PC-9 (cell line): Measurements from ENCODE around the gene ARHGAP22. TPM values are rescaled to one million over a fixed set of nuclear protein-coding genes. Genes with fewer than 3 reads are reported as not detected.

Experiments
- BruUV-seq: library from RNA; stranded (reverse); fragments of 400-500 nt; replicated peaks from 2 replicates; lab custom pipeline; 2021; lab: Mats Ljungman, UMichigan
- CTCF ChIA-PET: fragments of 300-600 bp; sonication (Branson Sonifier 250); formaldehyde crosslinking; loops from one replicate; lab custom pipeline; 2022; ENCODE audit warnings: antibody characterized with exemption; lab: Charles Lee
- POLR2A ChIA-PET: fragments of 300-600 bp; sonication (Branson Sonifier 250); formaldehyde crosslinking; loops from one replicate; lab custom pipeline; 2022; ENCODE audit warnings: antibody characterized with exemption; ENCODE audit not compliant: unreplicated experiment; lab: Charles Lee
- DNase-seq, 2 experiments: peaks; one replicate each; pipeline versions ENCODE4 v3.0.0 to v3.0.0-alpha.2; 2015 to 2022; ENCODE audit warnings: mixed read lengths in 1 of 2
- H2AFZ ChIP-seq: fragments of 200-600 bp; sonication (generic); 2 replicates; pipeline ENCODE4 v1.8.1; 2017; ENCODE audit warnings: antibody characterized with exemption
- H3F3A ChIP-seq: fragments of 200-600 bp; sonication (generic); 2 replicates; pipeline ENCODE4 v1.8.1; 2017; ENCODE audit warnings: antibody characterized with exemption, mild to moderate bottlenecking, low read depth; ENCODE audit not compliant: insufficient read depth
- H3K27ac ChIP-seq: fragments of 200-600 bp; sonication (generic); 2 replicates; pipeline ENCODE4 v1.6.1; 2016; ENCODE audit warnings: mixed run types
- H3K27me3 ChIP-seq: fragments of 200-600 bp; sonication (generic); 2 replicates; pipeline ENCODE4 v1.6.1; 2016; ENCODE audit warnings: low read depth, mixed run types; ENCODE audit not compliant: insufficient read depth
- H3K36me3 ChIP-seq: fragments of 200-600 bp; sonication (generic); 2 replicates; pipeline ENCODE4 v1.6.1; 2016; ENCODE audit warnings: low read depth, mixed run types
- H3K4me1 ChIP-seq: fragments of 200-600 bp; sonication (generic); replicated peaks from 2 replicates; pipeline ENCODE4 v1.6.1; 2016; ENCODE audit warnings: mixed run types; ENCODE audit not compliant: insufficient read depth
- H3K4me2 ChIP-seq: fragments of 200-600 bp; sonication (generic); 2 replicates; pipeline ENCODE4 v1.6.1; 2017; ENCODE audit warnings: mixed run types
- H3K4me3 ChIP-seq: fragments of 200-600 bp; sonication (generic); 2 replicates; pipeline ENCODE4 v1.6.1; 2016; ENCODE audit warnings: mixed run types
- H3K79me2 ChIP-seq: fragments of 200-600 bp; sonication (generic); 2 replicates; pipeline ENCODE4 v1.6.1; 2017; ENCODE audit warnings: low read depth, mixed run types
- H3K9me2 ChIP-seq: fragments of 200-600 bp; sonication (generic); 2 replicates; pipeline ENCODE4 v1.8.1; 2017; ENCODE audit warnings: mild to moderate bottlenecking; ENCODE audit not compliant: insufficient read depth
- H3K9me3 ChIP-seq: fragments of 200-600 bp; sonication (generic); 2 replicates; pipeline ENCODE4 v1.8.1; 2016; ENCODE audit warnings: low read depth; ENCODE audit not compliant: insufficient read depth
- H4K20me1 ChIP-seq: fragments of 200-600 bp; sonication (generic); 2 replicates; pipeline ENCODE4 v1.8.1; 2017; ENCODE audit not compliant: insufficient read depth
- CTCF ChIP-seq: fragments of 200-600 bp; sonication (generic); conservative IDR thresholded peaks from 2 replicates; pipeline ENCODE4 v1.6.1; 2017; ENCODE audit warnings: mixed run types, antibody characterized with exemption, mild to moderate bottlenecking, moderate library complexity
- EZH2 ChIP-seq: fragments of 200-600 bp; sonication (generic); IDR thresholded peaks from 2 replicates; pipeline ENCODE4 v1.8.0; 2017; ENCODE audit warnings: antibody characterized with exemption, low read depth
- intact Hi-C: fragments of 100-400 bp; cut with micrococcal nuclease; formaldehyde crosslinking; loops from one replicate; pipeline ENCODE4 v1.10.0; 2022; ENCODE audit not compliant: unreplicated experiment
- total RNA-seq: library from RNA; stranded (reverse); gene quantifications from 2 replicates; pipeline ENCODE4 v1.2.3, GENCODE V29; 2021

Gene ARHGAP22
- total RNA-seq, 1 experiment from 2014 or later: 4.0 TPM

DNA sequence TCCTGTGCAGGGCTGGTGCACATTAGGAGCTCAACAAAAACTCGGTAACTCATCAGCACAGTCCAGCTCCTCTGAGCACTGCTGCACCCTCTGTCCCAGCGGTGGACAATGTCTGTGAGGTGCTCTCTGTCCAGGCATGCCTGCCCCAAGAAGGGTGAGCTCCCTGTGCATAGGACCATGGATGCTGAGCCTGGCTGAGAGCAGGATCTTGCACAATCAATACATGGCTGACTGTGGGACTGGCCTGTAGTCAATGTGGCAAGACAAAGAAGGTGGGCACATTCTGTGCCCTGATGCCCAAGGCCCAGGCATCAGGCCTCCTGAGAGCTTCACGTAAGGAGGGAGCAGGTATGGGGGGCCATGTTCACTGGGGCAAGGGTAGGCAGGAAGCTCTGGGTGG lies 17.1 kb downstream of the ARHGAP22 start:
- H3K4me3 ChIP-seq: no peak overlapping the region
- POLR2A ChIA-PET: no interaction called here

DNA sequence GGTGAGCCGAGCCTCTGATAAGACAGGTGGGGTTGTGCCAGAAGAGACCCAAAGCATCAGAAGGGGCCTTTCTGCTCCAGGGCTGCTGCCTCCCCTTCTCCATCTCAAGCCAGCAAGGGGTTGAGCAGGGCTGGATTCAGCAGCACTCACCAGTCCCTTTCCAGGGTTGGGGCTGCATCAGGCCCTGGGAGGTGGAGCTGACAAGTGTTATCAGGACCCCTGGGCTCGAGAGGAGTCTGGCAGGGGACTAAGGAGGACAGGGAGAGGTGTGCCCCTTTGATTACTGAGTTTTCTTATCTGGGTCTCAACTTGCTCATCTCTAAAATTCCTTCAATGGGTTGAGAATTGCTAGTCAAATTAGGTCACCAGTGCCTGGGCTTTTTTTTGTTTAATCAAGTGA lies 17.8 kb downstream of the ARHGAP22 start:
- H3K4me3 ChIP-seq: no peak overlapping the region
- no peaks in the 10 kb centered on the region for H3F3A ChIP-seq
- TF ChIP-seq CTCF: no peak
- TF ChIP-seq EZH2: no peak
- no peak for DNase-seq
- no peaks in the 10 kb centered on the region for H3K4me1 ChIP-seq
- no peaks in the 10 kb centered on the region for H3K79me2 ChIP-seq
- no peaks in the 10 kb centered on the region for H3K36me3 ChIP-seq
- H3K9me2 ChIP-seq: no peaks in the 10 kb centered on the region
- ChIA-PET POLR2A (no interaction called here), CTCF (no interaction called here)
- no peaks in the 10 kb centered on the region for H4K20me1 ChIP-seq
- H2AFZ ChIP-seq: no peak overlapping the region
- no TSS peak for BruUV-seq
- H3K27me3 ChIP-seq: no peaks in the 10 kb centered on the region
- intact Hi-C loops: no loop called here
- peaks cover 9% of the 10 kb centered on the region; the same call in 1 of the 2 replicates for H3K9me3 ChIP-seq
- no peak overlapping the region for H3K27ac ChIP-seq
- H3K4me2 ChIP-seq: no peak overlapping the region

More for the DNA sequence above, 17.1 kb downstream of the ARHGAP22 start:
- H3K36me3 ChIP-seq: no peaks in the 10 kb centered on the region
- no peaks in the 10 kb centered on the region for H3K9me2 ChIP-seq
- BruUV-seq: no TSS peak
- intact Hi-C loops: no loop called here
- H3K9me3 ChIP-seq: peaks cover 9% of the 10 kb centered on the region; the same call in 1 of the 2 replicates
- no peaks in the 10 kb centered on the region for H3F3A ChIP-seq
- no peaks in the 10 kb centered on the region for H3K27me3 ChIP-seq
- H3K4me2 ChIP-seq: no peak overlapping the region
- no peak overlapping the region for H3K27ac ChIP-seq
- H3K4me1 ChIP-seq: no peaks in the 10 kb centered on the region
- DNase-seq: no peak
- TF ChIP-seq EZH2 (no peak), CTCF (no peak)
- H2AFZ ChIP-seq: no peak overlapping the region
- CTCF ChIA-PET: interaction anchor here (0.5 kb wide), 1 partner anchor 68 kb away, joined by 7 read pairs; no protein-coding TSS in a partner anchor
- H3K79me2 ChIP-seq: no peaks in the 10 kb centered on the region
- H4K20me1 ChIP-seq: no peaks in the 10 kb centered on the region

GRCh38 chr10:48582970-48583369 lies 21.9 kb downstream of the ARHGAP22 start:
- Histone ChIP-seq H3K79me2 (no peaks in the 10 kb centered on the region), H3K4me1 (no peaks in the 10 kb centered on the region), H3F3A (no peaks in the 10 kb centered on the region), H3K27me3 (no peaks in the 10 kb centered on the region), H4K20me1 (no peaks in the 10 kb centered on the region), H3K9me3 (peaks cover 9% of the 10 kb centered on the region; the same call in 1 of the 2 replicates), H3K27ac (no peak overlapping the region), H3K36me3 (no peaks in the 10 kb centered on the region), H3K4me3 (no peak overlapping the region), H3K4me2 (no peak overlapping the region), H2AFZ (no peak overlapping the region), H3K9me2 (no peaks in the 10 kb centered on the region)
- no peak for DNase-seq
- intact Hi-C loops: no loop called here
- POLR2A ChIA-PET: no interaction called here
- no TSS peak for BruUV-seq
- TF ChIP-seq EZH2 (no peak), CTCF (no peak)
- CTCF ChIA-PET: no interaction called here
